ENCODE measurements around the gene HIPK2.

DNA sequence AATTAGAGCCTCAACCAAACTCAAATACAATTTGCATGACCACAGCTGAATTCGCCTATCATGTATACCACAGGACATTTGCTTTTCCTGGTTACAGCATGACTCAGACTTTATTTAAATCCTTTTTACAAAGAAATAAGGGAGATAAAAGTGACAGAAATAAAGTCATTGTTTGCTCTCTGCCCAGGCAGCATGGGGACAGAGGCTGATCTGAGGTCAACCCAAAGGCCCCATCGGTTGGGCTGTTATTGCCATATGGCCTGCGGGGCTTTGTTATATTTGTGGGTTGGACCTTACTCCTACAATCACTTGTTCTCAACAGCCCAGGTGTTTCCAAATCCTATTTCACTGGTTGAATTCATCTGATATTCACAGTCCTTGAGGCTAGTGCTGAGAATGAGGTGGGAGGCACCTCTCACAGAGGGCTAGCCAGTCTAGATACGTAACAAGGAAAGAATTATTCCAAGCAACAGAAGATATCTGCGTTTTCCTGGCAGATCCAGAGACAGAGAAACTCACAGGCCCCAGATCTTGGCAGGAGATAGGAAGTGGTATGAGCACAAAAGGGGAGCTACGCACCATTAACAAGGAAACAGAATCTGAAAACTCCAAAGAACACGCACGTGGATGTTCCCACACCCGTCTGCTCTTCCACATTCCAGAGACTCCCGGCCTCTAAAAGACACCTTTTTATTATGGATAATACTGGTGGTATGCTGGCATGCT, 117.3 kb downstream of the HIPK2 start:
- TF ChIP-seq, protein P1, sequence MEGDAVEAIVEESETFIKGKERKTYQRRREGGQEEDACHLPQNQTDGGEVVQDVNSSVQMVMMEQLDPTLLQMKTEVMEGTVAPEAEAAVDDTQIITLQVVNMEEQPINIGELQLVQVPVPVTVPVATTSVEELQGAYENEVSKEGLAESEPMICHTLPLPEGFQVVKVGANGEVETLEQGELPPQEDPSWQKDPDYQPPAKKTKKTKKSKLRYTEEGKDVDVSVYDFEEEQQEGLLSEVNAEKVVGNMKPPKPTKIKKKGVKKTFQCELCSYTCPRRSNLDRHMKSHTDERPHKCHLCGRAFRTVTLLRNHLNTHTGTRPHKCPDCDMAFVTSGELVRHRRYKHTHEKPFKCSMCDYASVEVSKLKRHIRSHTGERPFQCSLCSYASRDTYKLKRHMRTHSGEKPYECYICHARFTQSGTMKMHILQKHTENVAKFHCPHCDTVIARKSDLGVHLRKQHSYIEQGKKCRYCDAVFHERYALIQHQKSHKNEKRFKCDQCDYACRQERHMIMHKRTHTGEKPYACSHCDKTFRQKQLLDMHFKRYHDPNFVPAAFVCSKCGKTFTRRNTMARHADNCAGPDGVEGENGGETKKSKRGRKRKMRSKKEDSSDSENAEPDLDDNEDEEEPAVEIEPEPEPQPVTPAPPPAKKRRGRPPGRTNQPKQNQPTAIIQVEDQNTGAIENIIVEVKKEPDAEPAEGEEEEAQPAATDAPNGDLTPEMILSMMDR (conservative IDR thresholded peaks at IDR 0.05; ENCODE audit: low read length): no peak
- TF ChIP-seq EZH2phosphoT487 (IDR thresholded peaks at IDR 0.05; ENCODE audit: borderline replicate concordance, low read depth, low read length): no peak
